Trophoblast cell (in vitro differentiated cells and primary cell): Measurements from ENCODE around the gene UNC93A.
A peak's percentile ranks its signal among the peaks of the same experiment; 100 is the strongest.

ENCODE experiments used
- DNase-seq, 2 donors: peaks; one replicate each; pipeline ENCODE4 v3.0.0-alpha.2; 2016
- H2AFZ ChIP-seq: 2 replicates; pipeline ENCODE4 v1.6.1; 2013; ENCODE audit warnings: low read length, moderate library complexity, mild to moderate bottlenecking; ENCODE audit not compliant: insufficient read depth, poor library complexity
- H2AK5ac ChIP-seq: 2 replicates; pipeline ENCODE4 v1.6.1; 2013; ENCODE audit warnings: mild to moderate bottlenecking, low read length
- H2BK120ac ChIP-seq: 2 replicates; pipeline ENCODE4 v1.6.1; 2013; ENCODE audit warnings: low read length, mild to moderate bottlenecking, moderate library complexity; ENCODE audit not compliant: insufficient read depth, poor library complexity
- H2BK12ac ChIP-seq: 2 replicates; pipeline ENCODE4 v1.6.1; 2013; ENCODE audit warnings: mild to moderate bottlenecking, low read length, moderate library complexity
- H2BK5ac ChIP-seq: 2 replicates; pipeline ENCODE4 v1.6.1; 2013; ENCODE audit warnings: low read length, low read depth, moderate library complexity, mild to moderate bottlenecking; ENCODE audit not compliant: poor library complexity
- H3K14ac ChIP-seq: 2 replicates; pipeline ENCODE4 v1.6.1; 2013; ENCODE audit warnings: mild to moderate bottlenecking, low read length
- H3K18ac ChIP-seq: 2 replicates; pipeline ENCODE4 v1.6.1; 2013; ENCODE audit warnings: mild to moderate bottlenecking, low read length
- H3K23ac ChIP-seq: 2 replicates; pipeline ENCODE4 v1.6.1; 2013; ENCODE audit warnings: low read length
- H3K27ac ChIP-seq: 2 replicates; pipeline ENCODE4 v1.5.1; 2013; ENCODE audit warnings: low read depth, mild to moderate bottlenecking, inconsistent platforms, low read length, moderate library complexity
- H3K27me3 ChIP-seq: 2 replicates; pipeline ENCODE4 v1.6.1; 2013; ENCODE audit warnings: inconsistent platforms, mild to moderate bottlenecking, low read length, moderate library complexity; ENCODE audit not compliant: insufficient read depth
- H3K36me3 ChIP-seq, 2 experiments: 1 replicate in 1 of 2; 2 replicates in 1 of 2; pipeline ENCODE4 v1.6.1; 2013; ENCODE audit warnings: low read length in 2 of 2, mild to moderate bottlenecking in 2 of 2, moderate library complexity in 1 of 2; ENCODE audit not compliant: insufficient read depth in 2 of 2, control insufficient read depth in 1 of 2
- H3K4ac ChIP-seq: 2 replicates; pipeline ENCODE4 v1.6.1; 2013; ENCODE audit warnings: low read depth, mild to moderate bottlenecking, low read length, moderate library complexity
- H3K4me1 ChIP-seq, 2 experiments: 1 replicate in 1 of 2; 2 replicates in 1 of 2; pipeline ENCODE4 v1.6.1; 2013; ENCODE audit warnings: low read length in 2 of 2, mild to moderate bottlenecking in 2 of 2, moderate library complexity in 1 of 2; ENCODE audit not compliant: insufficient read depth in 2 of 2, control insufficient read depth in 1 of 2
- H3K4me2 ChIP-seq: 2 replicates; pipeline ENCODE4 v1.6.1; 2013; ENCODE audit warnings: inconsistent platforms, mild to moderate bottlenecking, low read length, moderate library complexity
- H3K4me3 ChIP-seq: 2 replicates; pipeline ENCODE4 v1.5.1; 2013; ENCODE audit warnings: mild to moderate bottlenecking, low read depth, low read length, inconsistent platforms
- H3K79me1 ChIP-seq: one replicate; pipeline ENCODE4 v1.6.1; 2013; ENCODE audit warnings: low read length
- H3K79me2 ChIP-seq: 2 replicates; pipeline ENCODE4 v1.6.1; 2013; ENCODE audit warnings: low read length, mild to moderate bottlenecking; ENCODE audit not compliant: control insufficient read depth, insufficient read depth, poor library complexity
- H3K9ac ChIP-seq: 2 replicates; pipeline ENCODE4 v1.6.1; 2013; ENCODE audit warnings: mild to moderate bottlenecking, low read length
- H3K9me3 ChIP-seq: 2 replicates; pipeline ENCODE4 v1.6.1; 2013; ENCODE audit warnings: low read depth, mild to moderate bottlenecking, control low read depth, inconsistent platforms, low read length; ENCODE audit not compliant: insufficient read depth
- H4K12ac ChIP-seq: 2 replicates; pipeline ENCODE4 v1.6.1; 2013; ENCODE audit warnings: low read depth, mild to moderate bottlenecking, low read length, moderate library complexity
- H4K8ac ChIP-seq: 2 replicates; pipeline ENCODE4 v1.6.1; 2013; ENCODE audit warnings: low read depth, mild to moderate bottlenecking, low read length, moderate library complexity
- H4K91ac ChIP-seq: one replicate; pipeline ENCODE4 v1.6.1; 2013; ENCODE audit warnings: low read depth, mild to moderate bottlenecking, low read length, moderate library complexity
- WGBS: extraction: QIAGEN DNeasy Blood & Tissue Kit; methylation state at CpG from one replicate; pipeline ENCODE4 v1.1.7; 2013; ENCODE audit warnings: missing lambda C conversion rate; ENCODE audit not compliant: insufficient read length, insufficient coverage; ENCODE audit errors: extremely low coverage; 5-methylcytosine and 5-hydroxymethylcytosine counted together

Gene UNC93A

GRCh38 chr6:167304912-167305311 is 13.8 kb downstream of the UNC93A start:
- no peaks in the 10 kb centered on the region for H3K36me3 ChIP-seq
- H3K18ac ChIP-seq = no peak overlapping the region
- H2BK5ac ChIP-seq = no peak overlapping the region
- H4K91ac ChIP-seq = no peak overlapping the region
- WGBS = no CpG with 5 or more reads among the region's 2 CpGs
- no peak overlapping the region for H3K14ac ChIP-seq
- H3K4me2 ChIP-seq = no peak overlapping the region
- H3K4me1 ChIP-seq = peaks cover 11% of the 10 kb centered on the region in 2 experiments
- peaks cover 2% of the 10 kb centered on the region for H3K79me1 ChIP-seq
- peak overlapping the region; percentile 42 for H2BK12ac ChIP-seq
- no peak overlapping the region for H2BK120ac ChIP-seq
- no peak overlapping the region for H3K4ac ChIP-seq
- H3K27ac ChIP-seq = no peak overlapping the region
- peaks cover 6% of the 10 kb centered on the region for H3K9me3 ChIP-seq
- no peak overlapping the region for H4K8ac ChIP-seq
- H3K23ac ChIP-seq = no peak overlapping the region
- no peak for DNase-seq
- H3K9ac ChIP-seq = no peak overlapping the region
- no peak overlapping the region for H2AFZ ChIP-seq
- no peak overlapping the region for H2AK5ac ChIP-seq
- H3K27me3 ChIP-seq = no peaks in the 10 kb centered on the region
- no peak overlapping the region for H4K12ac ChIP-seq
- no peak overlapping the region for H3K4me3 ChIP-seq
- no peaks in the 10 kb centered on the region for H3K79me2 ChIP-seq

DNA sequence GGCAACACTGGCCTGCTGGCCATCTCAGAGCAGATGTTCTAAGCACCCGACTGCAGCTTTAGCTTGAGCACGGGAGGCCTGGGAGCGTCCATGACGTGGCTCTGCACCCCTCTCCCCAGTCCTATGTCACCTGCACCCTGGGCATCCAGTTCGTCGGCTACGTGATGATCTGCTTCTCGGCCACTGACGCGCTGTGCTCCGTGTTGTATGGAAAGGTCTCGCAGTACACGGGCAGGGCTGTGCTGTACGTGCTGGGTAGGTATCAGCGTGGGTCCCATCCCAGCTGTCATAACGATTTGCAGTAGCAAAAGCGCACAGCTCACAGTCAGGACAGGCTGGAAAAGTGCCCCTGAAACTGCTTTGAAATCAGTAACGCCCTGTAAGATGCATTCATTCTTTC is 14.7 kb downstream of the UNC93A start:
- Histone ChIP-seq H3K18ac (no peak overlapping the region), H3K4me1 (peaks cover 11% of the 10 kb centered on the region in 2 experiments), H3K27ac (no peak overlapping the region), H2BK12ac (peak overlapping the region; percentile 21), H3K23ac (no peak overlapping the region), H2BK5ac (no peak overlapping the region), H3K36me3 (no peaks in the 10 kb centered on the region), H3K4me2 (no peak overlapping the region), H3K14ac (no peak overlapping the region), H2AK5ac (no peak overlapping the region), H3K9me3 (peaks cover 6% of the 10 kb centered on the region), H3K27me3 (no peaks in the 10 kb centered on the region), H3K4me3 (no peak overlapping the region), H4K8ac (no peak overlapping the region), H3K79me2 (no peaks in the 10 kb centered on the region), H3K4ac (no peak overlapping the region), H4K12ac (no peak overlapping the region), H4K91ac (no peak overlapping the region), H2AFZ (no peak overlapping the region), H3K9ac (no peak overlapping the region), H3K79me1 (peaks cover 2% of the 10 kb centered on the region), H2BK120ac (no peak overlapping the region)
- no CpG with 5 or more reads among the region's 18 CpGs for WGBS
- DNase-seq = no peak

DNA sequence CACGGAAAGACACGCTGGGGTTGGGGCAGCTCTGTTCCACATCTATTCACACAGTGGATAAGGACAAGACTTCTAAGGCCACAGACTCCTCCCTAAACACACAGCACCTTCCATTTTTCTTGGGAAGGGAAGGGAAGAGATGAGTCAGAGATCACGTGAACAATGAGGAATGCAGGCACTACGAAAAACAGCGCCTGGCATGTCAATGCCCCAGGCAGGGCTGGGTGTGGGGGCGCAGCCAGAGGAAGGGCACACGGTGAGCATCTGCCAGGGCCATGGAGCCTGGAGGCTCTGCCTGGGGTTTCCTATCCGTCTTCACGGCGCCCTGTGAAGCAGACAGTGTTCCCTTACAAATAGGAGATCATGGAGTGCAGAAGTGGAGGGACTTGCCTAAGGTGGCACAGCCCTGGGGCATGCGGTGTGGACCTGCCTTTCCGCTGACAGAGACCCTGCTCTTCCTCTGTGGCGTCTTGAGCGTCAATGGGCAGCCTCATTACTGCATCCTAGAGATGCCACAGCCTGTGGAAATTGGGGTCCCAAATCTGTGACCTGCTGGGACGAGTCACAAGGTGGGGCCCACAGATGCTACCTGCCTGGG is 15.4 kb downstream of the UNC93A start:
- H4K8ac ChIP-seq = no peak overlapping the region
- peak overlapping the region; percentile 27 for H3K18ac ChIP-seq
- H3K9ac ChIP-seq = no peak overlapping the region
- H3K4ac ChIP-seq = no peak overlapping the region
- H2AFZ ChIP-seq = peak overlapping the region; percentile 47
- peaks cover 2% of the 10 kb centered on the region for H3K79me1 ChIP-seq
- H3K4me3 ChIP-seq = no peak overlapping the region
- H2AK5ac ChIP-seq = no peak overlapping the region
- no peaks in the 10 kb centered on the region for H3K27me3 ChIP-seq
- H2BK5ac ChIP-seq = no peak overlapping the region
- no peak overlapping the region for H3K23ac ChIP-seq
- WGBS = no CpG with 5 or more reads among the region's 15 CpGs
- no peaks in the 10 kb centered on the region for H3K79me2 ChIP-seq
- H2BK120ac ChIP-seq = no peak overlapping the region
- H2BK12ac ChIP-seq = peak overlapping the region; percentile 44
- peaks cover 11% of the 10 kb centered on the region in 2 experiments for H3K4me1 ChIP-seq
- H3K14ac ChIP-seq = no peak overlapping the region
- peak overlapping the region; percentile 60 for H4K91ac ChIP-seq
- H3K4me2 ChIP-seq = no peak overlapping the region
- H3K36me3 ChIP-seq = no peaks in the 10 kb centered on the region
- peaks cover 6% of the 10 kb centered on the region for H3K9me3 ChIP-seq
- no peak overlapping the region for H3K27ac ChIP-seq
- no peak overlapping the region for H4K12ac ChIP-seq
- DNase-seq = peak in 1 of 2 donors; percentile 18

DNA sequence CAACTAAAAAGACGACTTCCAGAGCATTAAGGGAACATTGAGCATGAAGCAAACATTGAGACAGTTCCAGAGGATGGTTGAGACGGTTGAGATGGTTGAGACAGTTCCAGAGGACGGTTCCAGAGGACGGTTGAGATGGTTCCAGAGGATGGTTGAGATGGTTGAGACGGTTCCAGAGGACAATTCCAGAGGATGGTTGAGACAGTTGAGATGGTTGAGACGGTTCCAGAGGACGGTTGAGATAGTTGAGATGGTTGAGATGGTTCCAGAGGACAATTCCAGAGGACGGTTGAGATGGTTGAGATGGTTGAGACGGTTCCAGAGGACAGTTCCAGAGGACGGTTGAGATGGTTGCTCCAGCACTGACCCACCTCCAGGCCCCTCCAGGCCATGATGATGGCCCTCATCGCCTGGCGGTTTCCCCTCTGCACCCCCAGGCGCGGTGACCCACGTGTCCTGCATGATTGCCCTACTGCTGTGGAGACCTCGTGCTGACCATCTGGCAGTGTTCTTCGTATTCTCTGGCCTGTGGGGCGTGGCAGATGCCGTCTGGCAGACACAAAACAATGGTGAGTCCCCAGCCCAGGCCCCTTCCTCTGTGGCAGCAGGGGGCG is 16.3 kb downstream of the UNC93A start:
- H2BK120ac ChIP-seq = no peak overlapping the region
- peaks cover 11% of the 10 kb centered on the region in 2 experiments for H3K4me1 ChIP-seq
- no peak overlapping the region for H3K14ac ChIP-seq
- no peak overlapping the region for H3K27ac ChIP-seq
- H3K4me2 ChIP-seq = no peak overlapping the region
- no peak for DNase-seq
- no peak overlapping the region for H3K4ac ChIP-seq
- no peak overlapping the region for H4K12ac ChIP-seq
- H3K23ac ChIP-seq = no peak overlapping the region
- H3K18ac ChIP-seq = no peak overlapping the region
- no peaks in the 10 kb centered on the region for H3K27me3 ChIP-seq
- H4K91ac ChIP-seq = no peak overlapping the region
- H2AFZ ChIP-seq = no peak overlapping the region
- no peaks in the 10 kb centered on the region for H3K36me3 ChIP-seq
- no peak overlapping the region for H2AK5ac ChIP-seq
- peaks cover 6% of the 10 kb centered on the region for H3K9me3 ChIP-seq
- H4K8ac ChIP-seq = no peak overlapping the region
- no peak overlapping the region for H3K4me3 ChIP-seq
- no peak overlapping the region for H3K9ac ChIP-seq
- H2BK5ac ChIP-seq = no peak overlapping the region
- H3K79me1 ChIP-seq = peaks cover 2% of the 10 kb centered on the region
- no peaks in the 10 kb centered on the region for H3K79me2 ChIP-seq
- no CpG with 5 or more reads among the region's 20 CpGs for WGBS
- H2BK12ac ChIP-seq = no peak overlapping the region
